ENCODE data around the gene MPDU1. TPM values are rescaled to one million over a fixed set of nuclear protein-coding genes. Genes with fewer than 3 reads are reported as not detected.

Gene MPDU1
- polyA plus RNA-seq, 1 donor (not counting 4 experiments of a cell fraction or from before 2014, with no cell fraction given), result 57.8 TPM

GRCh38 chr17:7634384-7634783, 50.7 kb downstream of the MPDU1 start:
- no peak overlapping the region for H3K27ac ChIP-seq (ENCODE audit: control insufficient read depth, insufficient read depth, low read length)
- H3K4me2 ChIP-seq (ENCODE audit: control insufficient read depth, extremely low read depth, insufficient read depth, low read depth, low read length), result no peak overlapping the region
- FAIRE-seq, result no peak
- peak; percentile 39 to 53 (median 46) for TF ChIP-seq CTCF (optimal IDR thresholded peaks at IDR 0.05 in 1 of 3, IDR thresholded peaks at IDR 0.05 in 1 of 3, conservative IDR thresholded peaks at IDR 0.05 in 1 of 3; ENCODE audit: extremely low read depth in 1 of 3, insufficient read depth in 2 of 3, low read length in 3 of 3)
- no peak for TF ChIP-seq EZH2 (IDR thresholded peaks at IDR 0.05; ENCODE audit: low read length)
- H3K27me3 ChIP-seq (ENCODE audit: control insufficient read depth, extremely low read depth, insufficient read depth, low read length), result no peaks in the 10 kb centered on the region
- no peaks in the 10 kb centered on the region for H3K79me2 ChIP-seq (ENCODE audit: control insufficient read depth, insufficient read depth, low read length)
- no peaks in the 10 kb centered on the region for H3K9me3 ChIP-seq (ENCODE audit: control insufficient read depth, low read depth, low read length)
- no peaks in the 10 kb centered on the region for H3K9me1 ChIP-seq (ENCODE audit: control insufficient read depth, extremely low read depth, insufficient read depth, low read length)
- H3K4me1 ChIP-seq (ENCODE audit: control insufficient read depth, extremely low read depth, insufficient read depth, low read length), result no peaks in the 10 kb centered on the region
- no peaks in the 10 kb centered on the region for H4K20me1 ChIP-seq (ENCODE audit: control insufficient read depth, extremely low read depth, insufficient read depth, low read length)
- no peak overlapping the region for H2AFZ ChIP-seq (ENCODE audit: control insufficient read depth, low read length)
- DNase-seq (ENCODE audit: low read depth, low spot score), result no peak
- no peaks in the 10 kb centered on the region for H3K36me3 ChIP-seq (ENCODE audit: control insufficient read depth in 2 of 2, extremely low read depth in 1 of 2, insufficient read depth in 2 of 2, low read length in 2 of 2)
- dilution Hi-C loops (cut with MboI; ENCODE audit: extremely low pct_ligation_motif_present, low sequenced_read_pairs), result no loop called here
- H3K9ac ChIP-seq (ENCODE audit: control insufficient read depth, extremely low read depth, insufficient read depth, low read length), result no peak overlapping the region
- H3K4me3 ChIP-seq (ENCODE audit: control insufficient read depth in 2 of 3, extremely low read depth in 1 of 3, insufficient read depth in 2 of 3, low read depth in 1 of 3, low read length in 3 of 3), result no peak overlapping the region

GRCh38 chr17:7636163-7636562, 52.5 kb downstream of the MPDU1 start:
- Histone ChIP-seq H3K36me3 (ENCODE audit: control insufficient read depth in 2 of 2, extremely low read depth in 1 of 2, insufficient read depth in 2 of 2, low read length in 2 of 2) (no peaks in the 10 kb centered on the region), H3K9me1 (ENCODE audit: control insufficient read depth, extremely low read depth, insufficient read depth, low read length) (no peaks in the 10 kb centered on the region), H3K4me2 (ENCODE audit: control insufficient read depth, extremely low read depth, insufficient read depth, low read depth, low read length) (no peak overlapping the region), H2AFZ (ENCODE audit: control insufficient read depth, low read length) (no peak overlapping the region), H3K27ac (ENCODE audit: control insufficient read depth, insufficient read depth, low read length) (no peak overlapping the region), H3K79me2 (ENCODE audit: control insufficient read depth, insufficient read depth, low read length) (no peaks in the 10 kb centered on the region), H3K27me3 (ENCODE audit: control insufficient read depth, extremely low read depth, insufficient read depth, low read length) (no peaks in the 10 kb centered on the region), H3K4me1 (ENCODE audit: control insufficient read depth, extremely low read depth, insufficient read depth, low read length) (no peaks in the 10 kb centered on the region), H4K20me1 (ENCODE audit: control insufficient read depth, extremely low read depth, insufficient read depth, low read length) (no peaks in the 10 kb centered on the region), H3K9me3 (ENCODE audit: control insufficient read depth, low read depth, low read length) (no peaks in the 10 kb centered on the region), H3K4me3 (ENCODE audit: control insufficient read depth in 2 of 3, extremely low read depth in 1 of 3, insufficient read depth in 2 of 3, low read depth in 1 of 3, low read length in 3 of 3) (no peak overlapping the region), H3K9ac (ENCODE audit: control insufficient read depth, extremely low read depth, insufficient read depth, low read length) (no peak overlapping the region)
- DNase-seq (ENCODE audit: low read depth, low spot score) (no peak), FAIRE-seq (no peak)
- TF ChIP-seq EZH2 (IDR thresholded peaks at IDR 0.05; ENCODE audit: low read length), result no peak
- TF ChIP-seq CTCF (optimal IDR thresholded peaks at IDR 0.05 in 1 of 3, IDR thresholded peaks at IDR 0.05 in 1 of 3, conservative IDR thresholded peaks at IDR 0.05 in 1 of 3; ENCODE audit: extremely low read depth in 1 of 3, insufficient read depth in 2 of 3, low read length in 3 of 3), result no peak
- dilution Hi-C loops (cut with MboI; ENCODE audit: extremely low pct_ligation_motif_present, low sequenced_read_pairs), result no loop called here

Small RNAs within 50 kb of the gene (small RNA-seq; reads per million reads assigned to genes)
- gene CD68 (ENCODE audit: insufficient read length in 3 of 3, low read depth in 3 of 3, low replicate concordance in 1 of 3) (0 reads per million in 3 experiments), gene RF00019 (ENCODE audit: insufficient read length in 3 of 3, low read depth in 3 of 3, low replicate concordance in 1 of 3) (0 reads per million in 3 experiments), gene SNORA48 (ENCODE audit: insufficient read length in 3 of 3, low read depth in 3 of 3, low replicate concordance in 1 of 3) (0 reads per million in 3 experiments), gene SNORD10 (ENCODE audit: insufficient read length in 3 of 3, low read depth in 3 of 3, low replicate concordance in 1 of 3) (0 reads per million in 3 experiments)

Other genes starting within 250 kb of the MPDU1 start
- 0.33 to 3.1 TPM (median 1.7 TPM) in 3 replicates for gene ACAP1, start 247.3 kb upstream of the MPDU1 start, polyA plus RNA-seq
- gene KCTD11, start 231.7 kb upstream of the MPDU1 start, polyA plus RNA-seq, result 17.5 to 33.7 TPM (median 18.5 TPM) in 3 replicates
- not detected in 3 replicates for gene TMEM95, start 228.7 kb upstream of the MPDU1 start, polyA plus RNA-seq
- gene TNK1, start 202.8 kb upstream of the MPDU1 start, polyA plus RNA-seq, result 10.6 to 15.8 TPM (median 12.1 TPM) in 3 replicates
- gene PLSCR3, start 189.3 kb upstream of the MPDU1 start, polyA plus RNA-seq, result 30.5 to 82.8 TPM (median 36.9 TPM) in 3 replicates
- gene TMEM256, start 179.8 kb upstream of the MPDU1 start, polyA plus RNA-seq, result 68.1 to 131 TPM (median 90.1 TPM) in 3 replicates
- 2.5 to 4.9 TPM (median 4.8 TPM) in 3 replicates for gene NLGN2, start 176.0 kb upstream of the MPDU1 start, polyA plus RNA-seq
- not detected in 3 replicates for gene SPEM1, start 163.5 kb upstream of the MPDU1 start, polyA plus RNA-seq
- gene SPEM2, start 158.2 kb upstream of the MPDU1 start, polyA plus RNA-seq, result not detected in 3 replicates
- not detected in 3 replicates for gene SPEM3, start 155.0 kb upstream of the MPDU1 start, polyA plus RNA-seq
- 6.8 to 10.0 TPM (median 9.1 TPM) in 3 replicates for gene TMEM102, start 148.4 kb upstream of the MPDU1 start, polyA plus RNA-seq
- 27.4 to 46.9 TPM (median 30.4 TPM) in 3 replicates for gene FGF11, start 144.3 kb upstream of the MPDU1 start, polyA plus RNA-seq
- gene CHRNB1, start 138.8 kb upstream of the MPDU1 start, polyA plus RNA-seq, result 13.1 to 51.3 TPM (median 22.0 TPM) in 3 replicates
- 20.9 to 23.9 TPM (median 21.8 TPM) in 3 replicates for gene ZBTB4, start 104.2 kb upstream of the MPDU1 start, polyA plus RNA-seq
- not detected in 3 replicates for gene SLC35G6, start 102.4 kb upstream of the MPDU1 start, polyA plus RNA-seq
- 8.3 to 24.3 TPM (median 17.5 TPM) in 3 replicates for gene POLR2A, start 99.5 kb upstream of the MPDU1 start, polyA plus RNA-seq
- gene TNFSF12, start 34.8 kb upstream of the MPDU1 start, polyA plus RNA-seq, result 0.39 to 1.5 TPM (median 1.0 TPM) in 3 replicates
- 2.4 to 5.7 TPM (median 3.9 TPM) in 3 replicates for gene TNFSF13, start 25.1 kb upstream of the MPDU1 start, polyA plus RNA-seq
- 98.9 to 110 TPM (median 99.1 TPM) in 3 replicates for gene SENP3, start 21.9 kb upstream of the MPDU1 start, polyA plus RNA-seq
- 12.2 to 26.6 TPM (median 14.0 TPM) in 3 replicates for gene CD68, start 4.2 kb upstream of the MPDU1 start, polyA plus RNA-seq
- 85.7 to 111 TPM (median 86.2 TPM) in 3 replicates for gene SOX15, start 6.2 kb downstream of the MPDU1 start, polyA plus RNA-seq
- 30.6 to 44.3 TPM (median 32.2 TPM) in 3 replicates for gene FXR2, start 31.0 kb downstream of the MPDU1 start, polyA plus RNA-seq
- 23.5 to 26.9 TPM (median 25.8 TPM) in 3 replicates for gene SAT2, start 44.0 kb downstream of the MPDU1 start, polyA plus RNA-seq
- 0.14 to 0.44 TPM (median 0.23 TPM) in 3 replicates for gene SHBG, start 46.3 kb downstream of the MPDU1 start, polyA plus RNA-seq
- not detected in 3 replicates for gene ATP1B2, start 67.1 kb downstream of the MPDU1 start, polyA plus RNA-seq
- 14.3 to 60.6 TPM (median 22.0 TPM) in 3 replicates for gene TP53, start 103.6 kb downstream of the MPDU1 start, polyA plus RNA-seq
- gene WRAP53, start 104.6 kb downstream of the MPDU1 start, polyA plus RNA-seq, result 7.7 to 10.6 TPM (median 8.2 TPM) in 3 replicates
- 3.1 to 4.1 TPM (median 3.1 TPM) in 3 replicates for gene EFNB3, start 121.3 kb downstream of the MPDU1 start, polyA plus RNA-seq
- 0.13 to 0.36 TPM (median 0.13 TPM) in 3 replicates for gene DNAH2, start 133.9 kb downstream of the MPDU1 start, polyA plus RNA-seq

All from keratinocyte (primary cell).